ENCODE measurements around the gene POTEJ. TPM values are rescaled to one million over a fixed set of nuclear protein-coding genes. Genes with fewer than 3 reads are reported as not detected.
"Not testable (repeated sequence)": the region's sequence is repeated elsewhere in the genome, so short reads cannot be mapped to it uniquely, and the experiment has no call there.

POTEJ gene
- polyA plus RNA-seq = under 1 TPM in 1 of 4 donors, not detected in 3; 0.10 TPM
- long read RNA-seq, donor 1 = 0 reads
- long read RNA-seq, donor 2 = 0 reads
- long read RNA-seq, donor 3 = 0 reads
- long read RNA-seq, donor 4 = 0 reads
- long read RNA-seq, donor 5 = 0 reads
- long read RNA-seq, donor 6 = 0 reads
- long read RNA-seq, donor 7 = 0 reads
- long read RNA-seq, donor 8 = 0 reads
- long read RNA-seq, donor 9 = 0 reads
- long read RNA-seq, donor 10 = 0 reads

GRCh38 chr2:130611140-130611539, at the start of gene POTEJ:
TSS of gene POTEJ (plus strand) at chr2:130611440. CDS start at chr2:130611533, 93 bp downstream.
- H3K36me3 ChIP-seq (ENCODE audit: control insufficient read depth in 3 of 3, insufficient read depth in 2 of 3, low read depth in 1 of 3, low read length in 3 of 3); H3K4me1 ChIP-seq (ENCODE audit: control insufficient read depth in 3 of 3, insufficient read depth in 2 of 3, low read depth in 1 of 3, low read length in 2 of 3); FAIRE-seq; H3K9me3 ChIP-seq (ENCODE audit: control insufficient read depth in 2 of 2, insufficient read depth in 1 of 2, low read depth in 1 of 2, low read length in 1 of 2); H3K4me3 ChIP-seq (ENCODE audit: low read depth in 1 of 3, low read length in 3 of 3); H3K27ac ChIP-seq (ENCODE audit: low read depth in 1 of 3, low read length in 2 of 3); H3K27me3 ChIP-seq (ENCODE audit: control insufficient read depth in 3 of 3, insufficient read depth in 3 of 3, low read length in 3 of 3); DNase-seq: not testable (repeated sequence)
- WGBS, 3 donors = 89 to 96% methylated on average over 3 of the region's 13 CpGs; no CpG with 5 or more reads in 1 of the 3 donors

GRCh38 chr2:130566165-130566564, 45.1 kb upstream of the POTEJ start:
- H3K4me1 ChIP-seq (ENCODE audit: control insufficient read depth in 3 of 3, insufficient read depth in 2 of 3, low read depth in 1 of 3, low read length in 2 of 3); DNase-seq; H3K4me3 ChIP-seq (ENCODE audit: low read depth in 1 of 3, low read length in 3 of 3); H3K27me3 ChIP-seq (ENCODE audit: control insufficient read depth in 3 of 3, insufficient read depth in 3 of 3, low read length in 3 of 3); H3K36me3 ChIP-seq (ENCODE audit: control insufficient read depth in 3 of 3, insufficient read depth in 2 of 3, low read depth in 1 of 3, low read length in 3 of 3); H3K27ac ChIP-seq (ENCODE audit: low read depth in 1 of 3, low read length in 2 of 3); H3K9me3 ChIP-seq (ENCODE audit: control insufficient read depth in 2 of 2, insufficient read depth in 1 of 2, low read depth in 1 of 2, low read length in 1 of 2); FAIRE-seq: not testable (repeated sequence)
- WGBS, 3 donors = no CpG with 5 or more reads among the region's 4 CpGs

GRCh38 chr2:130571929-130572328, 39.3 kb upstream of the POTEJ start:
- not testable (repeated sequence) for FAIRE-seq; H3K4me3 ChIP-seq (ENCODE audit: low read depth in 1 of 3, low read length in 3 of 3); H3K4me1 ChIP-seq (ENCODE audit: control insufficient read depth in 3 of 3, insufficient read depth in 2 of 3, low read depth in 1 of 3, low read length in 2 of 3); DNase-seq; H3K27me3 ChIP-seq (ENCODE audit: control insufficient read depth in 3 of 3, insufficient read depth in 3 of 3, low read length in 3 of 3); H3K36me3 ChIP-seq (ENCODE audit: control insufficient read depth in 3 of 3, insufficient read depth in 2 of 3, low read depth in 1 of 3, low read length in 3 of 3); H3K27ac ChIP-seq (ENCODE audit: low read depth in 1 of 3, low read length in 2 of 3); H3K9me3 ChIP-seq (ENCODE audit: control insufficient read depth in 2 of 2, insufficient read depth in 1 of 2, low read depth in 1 of 2, low read length in 1 of 2)
- no CpG with 5 or more reads among the region's 3 CpGs for WGBS, 3 donors

- not testable (repeated sequence) for H3K36me3 ChIP-seq (ENCODE audit: control insufficient read depth in 3 of 3, insufficient read depth in 2 of 3, low read depth in 1 of 3, low read length in 3 of 3); H3K4me3 ChIP-seq (ENCODE audit: low read depth in 1 of 3, low read length in 3 of 3); H3K27me3 ChIP-seq (ENCODE audit: control insufficient read depth in 3 of 3, insufficient read depth in 3 of 3, low read length in 3 of 3); H3K27ac ChIP-seq (ENCODE audit: low read depth in 1 of 3, low read length in 2 of 3); DNase-seq; H3K9me3 ChIP-seq (ENCODE audit: control insufficient read depth in 2 of 2, insufficient read depth in 1 of 2, low read depth in 1 of 2, low read length in 1 of 2); H3K4me1 ChIP-seq (ENCODE audit: control insufficient read depth in 3 of 3, insufficient read depth in 2 of 3, low read depth in 1 of 3, low read length in 2 of 3); FAIRE-seq
- WGBS, 3 donors = 86 to 90% (median 89%) methylated on average over 6 to 7 of the region's 13 CpGs
Observed at GRCh38 chr2:130574230-130574629, 37.0 kb upstream of the POTEJ start.

GRCh38 chr2:130576209-130576784, 34.9 kb upstream of the POTEJ start:
- not testable (repeated sequence) for DNase-seq; H3K27ac ChIP-seq (ENCODE audit: low read depth in 1 of 3, low read length in 2 of 3); H3K4me3 ChIP-seq (ENCODE audit: low read depth in 1 of 3, low read length in 3 of 3); H3K9me3 ChIP-seq (ENCODE audit: control insufficient read depth in 2 of 2, insufficient read depth in 1 of 2, low read depth in 1 of 2, low read length in 1 of 2); FAIRE-seq; H3K27me3 ChIP-seq (ENCODE audit: control insufficient read depth in 3 of 3, insufficient read depth in 3 of 3, low read length in 3 of 3); H3K4me1 ChIP-seq (ENCODE audit: control insufficient read depth in 3 of 3, insufficient read depth in 2 of 3, low read depth in 1 of 3, low read length in 2 of 3); H3K36me3 ChIP-seq (ENCODE audit: control insufficient read depth in 3 of 3, insufficient read depth in 2 of 3, low read depth in 1 of 3, low read length in 3 of 3)
- no CpG with 5 or more reads among the region's 8 CpGs for WGBS, 3 donors

GRCh38 chr2:130577559-130577958, 33.7 kb upstream of the POTEJ start:
- DNase-seq; H3K27me3 ChIP-seq (ENCODE audit: control insufficient read depth in 3 of 3, insufficient read depth in 3 of 3, low read length in 3 of 3); H3K4me3 ChIP-seq (ENCODE audit: low read depth in 1 of 3, low read length in 3 of 3); H3K9me3 ChIP-seq (ENCODE audit: control insufficient read depth in 2 of 2, insufficient read depth in 1 of 2, low read depth in 1 of 2, low read length in 1 of 2); H3K4me1 ChIP-seq (ENCODE audit: control insufficient read depth in 3 of 3, insufficient read depth in 2 of 3, low read depth in 1 of 3, low read length in 2 of 3); H3K36me3 ChIP-seq (ENCODE audit: control insufficient read depth in 3 of 3, insufficient read depth in 2 of 3, low read depth in 1 of 3, low read length in 3 of 3); FAIRE-seq; H3K27ac ChIP-seq (ENCODE audit: low read depth in 1 of 3, low read length in 2 of 3): not testable (repeated sequence)
- WGBS, 3 donors = no CpG with 5 or more reads among the region's 4 CpGs

GRCh38 chr2:130579121-130579520, 32.1 kb upstream of the POTEJ start:
- H3K9me3 ChIP-seq (ENCODE audit: control insufficient read depth in 2 of 2, insufficient read depth in 1 of 2, low read depth in 1 of 2, low read length in 1 of 2); H3K4me3 ChIP-seq (ENCODE audit: low read depth in 1 of 3, low read length in 3 of 3); FAIRE-seq: not testable (repeated sequence)

GRCh38 chr2:130581491-130581890, 29.7 kb upstream of the POTEJ start:
- not testable (repeated sequence) for H3K4me1 ChIP-seq (ENCODE audit: control insufficient read depth in 3 of 3, insufficient read depth in 2 of 3, low read depth in 1 of 3, low read length in 2 of 3); H3K27me3 ChIP-seq (ENCODE audit: control insufficient read depth in 3 of 3, insufficient read depth in 3 of 3, low read length in 3 of 3); H3K36me3 ChIP-seq (ENCODE audit: control insufficient read depth in 3 of 3, insufficient read depth in 2 of 3, low read depth in 1 of 3, low read length in 3 of 3); H3K9me3 ChIP-seq (ENCODE audit: control insufficient read depth in 2 of 2, insufficient read depth in 1 of 2, low read depth in 1 of 2, low read length in 1 of 2); DNase-seq; H3K27ac ChIP-seq (ENCODE audit: low read depth in 1 of 3, low read length in 2 of 3); FAIRE-seq; H3K4me3 ChIP-seq (ENCODE audit: low read depth in 1 of 3, low read length in 3 of 3)
- 87 to 96% (median 88%) methylated on average over 6 of the region's 7 CpGs for WGBS, 3 donors

More at GRCh38 chr2:130579121-130579520, 32.1 kb upstream of the POTEJ start:
- not testable (repeated sequence) for DNase-seq; H3K27ac ChIP-seq (ENCODE audit: low read depth in 1 of 3, low read length in 2 of 3); H3K27me3 ChIP-seq (ENCODE audit: control insufficient read depth in 3 of 3, insufficient read depth in 3 of 3, low read length in 3 of 3); H3K4me1 ChIP-seq (ENCODE audit: control insufficient read depth in 3 of 3, insufficient read depth in 2 of 3, low read depth in 1 of 3, low read length in 2 of 3); H3K36me3 ChIP-seq (ENCODE audit: control insufficient read depth in 3 of 3, insufficient read depth in 2 of 3, low read depth in 1 of 3, low read length in 3 of 3)
- WGBS, 3 donors = 89 to 95% (median 94%) methylated on average over 5 of the region's 7 CpGs

- FAIRE-seq; H3K4me1 ChIP-seq (ENCODE audit: control insufficient read depth in 3 of 3, insufficient read depth in 2 of 3, low read depth in 1 of 3, low read length in 2 of 3): not testable (repeated sequence)
Observed at GRCh38 chr2:130582970-130583369, 28.3 kb upstream of the POTEJ start.

More at GRCh38 chr2:130582970-130583369, 28.3 kb upstream of the POTEJ start:
- not testable (repeated sequence) for H3K36me3 ChIP-seq (ENCODE audit: control insufficient read depth in 3 of 3, insufficient read depth in 2 of 3, low read depth in 1 of 3, low read length in 3 of 3); H3K9me3 ChIP-seq (ENCODE audit: control insufficient read depth in 2 of 2, insufficient read depth in 1 of 2, low read depth in 1 of 2, low read length in 1 of 2); H3K4me3 ChIP-seq (ENCODE audit: low read depth in 1 of 3, low read length in 3 of 3); H3K27me3 ChIP-seq (ENCODE audit: control insufficient read depth in 3 of 3, insufficient read depth in 3 of 3, low read length in 3 of 3); DNase-seq; H3K27ac ChIP-seq (ENCODE audit: low read depth in 1 of 3, low read length in 2 of 3)
- 54 to 93% (median 78%) methylated on average over 1 to 3 of the region's 7 CpGs for WGBS, 3 donors

Measured in small intestine (tissue), 16 donors.